ENCODE data around the gene SMG6.
A peak's percentile ranks its signal among the peaks of the same experiment; 100 is the strongest.

SMG6 gene

DNA sequence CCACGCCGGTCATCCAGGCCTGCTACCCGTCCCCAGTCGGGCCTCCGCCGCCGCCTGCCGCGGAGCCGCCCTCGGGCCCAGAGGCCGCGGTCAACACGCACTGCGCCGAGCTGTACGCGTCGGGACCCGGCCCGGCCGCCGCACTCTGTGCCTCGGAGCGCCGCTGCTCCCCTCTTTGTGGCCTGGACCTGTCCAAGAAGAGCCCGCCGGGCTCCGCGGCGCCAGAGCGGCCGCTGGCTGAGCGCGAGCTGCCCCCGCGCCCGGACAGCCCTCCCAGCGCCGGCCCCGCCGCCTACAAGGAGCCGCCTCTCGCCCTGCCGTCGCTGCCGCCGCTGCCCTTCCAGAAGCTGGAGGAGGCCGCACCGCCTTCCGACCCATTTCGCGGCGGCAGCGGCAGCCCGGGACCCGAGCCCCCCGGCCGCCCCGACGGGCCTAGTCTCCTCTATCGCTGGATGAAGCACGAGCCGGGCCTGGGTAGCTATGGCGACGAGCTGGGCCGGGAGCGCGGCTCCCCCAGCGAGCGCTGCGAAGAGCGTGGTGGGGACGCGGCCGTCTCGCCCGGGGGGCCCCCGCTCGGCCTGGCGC lies 246.3 kb downstream of the SMG6 start:
- H3K27ac ChIP-seq (ENCODE audit: low read depth, low read length, poor library complexity, severe bottlenecking), result no peak overlapping the region
- no peaks in the 10 kb centered on the region for H3K9me3 ChIP-seq (ENCODE audit: low read length)
- no peaks in the 10 kb centered on the region for H3K9me2 ChIP-seq (ENCODE audit: low read depth, low read length)
- H3K4me3 ChIP-seq (ENCODE audit: low read depth, low read length, poor library complexity, severe bottlenecking), result no peak overlapping the region
- H3F3A ChIP-seq (ENCODE audit: insufficient read depth, low read length), result no peaks in the 10 kb centered on the region
- no peak overlapping the region for H3K9ac ChIP-seq (ENCODE audit: low read length)
- no peak overlapping the region for H2AFZ ChIP-seq (ENCODE audit: low read length)
- H3K4me1 ChIP-seq (ENCODE audit: insufficient read depth, low read length, severe bottlenecking), result peaks cover 45% of the 10 kb centered on the region
- H3K36me3 ChIP-seq (ENCODE audit: insufficient read depth, low read length), result peaks cover 4% of the 10 kb centered on the region; the same call in 1 of the 2 replicates
- no peaks in the 10 kb centered on the region for H3K79me2 ChIP-seq (ENCODE audit: insufficient read depth, low read length)
- no peaks in the 10 kb centered on the region for H3K27me3 ChIP-seq (ENCODE audit: insufficient read depth, low read length)
- no peak overlapping the region for H3K4me2 ChIP-seq (ENCODE audit: low read length)
- TF ChIP-seq, protein P1, sequence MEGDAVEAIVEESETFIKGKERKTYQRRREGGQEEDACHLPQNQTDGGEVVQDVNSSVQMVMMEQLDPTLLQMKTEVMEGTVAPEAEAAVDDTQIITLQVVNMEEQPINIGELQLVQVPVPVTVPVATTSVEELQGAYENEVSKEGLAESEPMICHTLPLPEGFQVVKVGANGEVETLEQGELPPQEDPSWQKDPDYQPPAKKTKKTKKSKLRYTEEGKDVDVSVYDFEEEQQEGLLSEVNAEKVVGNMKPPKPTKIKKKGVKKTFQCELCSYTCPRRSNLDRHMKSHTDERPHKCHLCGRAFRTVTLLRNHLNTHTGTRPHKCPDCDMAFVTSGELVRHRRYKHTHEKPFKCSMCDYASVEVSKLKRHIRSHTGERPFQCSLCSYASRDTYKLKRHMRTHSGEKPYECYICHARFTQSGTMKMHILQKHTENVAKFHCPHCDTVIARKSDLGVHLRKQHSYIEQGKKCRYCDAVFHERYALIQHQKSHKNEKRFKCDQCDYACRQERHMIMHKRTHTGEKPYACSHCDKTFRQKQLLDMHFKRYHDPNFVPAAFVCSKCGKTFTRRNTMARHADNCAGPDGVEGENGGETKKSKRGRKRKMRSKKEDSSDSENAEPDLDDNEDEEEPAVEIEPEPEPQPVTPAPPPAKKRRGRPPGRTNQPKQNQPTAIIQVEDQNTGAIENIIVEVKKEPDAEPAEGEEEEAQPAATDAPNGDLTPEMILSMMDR (IDR thresholded peaks at IDR 0.05; ENCODE audit: low read length), result no peak
- no peak for TF ChIP-seq EZH2 (IDR thresholded peaks at IDR 0.05; ENCODE audit: borderline replicate concordance, low read length)
- no peaks in the 10 kb centered on the region for H4K20me1 ChIP-seq (ENCODE audit: insufficient read depth, low read length)

DNA sequence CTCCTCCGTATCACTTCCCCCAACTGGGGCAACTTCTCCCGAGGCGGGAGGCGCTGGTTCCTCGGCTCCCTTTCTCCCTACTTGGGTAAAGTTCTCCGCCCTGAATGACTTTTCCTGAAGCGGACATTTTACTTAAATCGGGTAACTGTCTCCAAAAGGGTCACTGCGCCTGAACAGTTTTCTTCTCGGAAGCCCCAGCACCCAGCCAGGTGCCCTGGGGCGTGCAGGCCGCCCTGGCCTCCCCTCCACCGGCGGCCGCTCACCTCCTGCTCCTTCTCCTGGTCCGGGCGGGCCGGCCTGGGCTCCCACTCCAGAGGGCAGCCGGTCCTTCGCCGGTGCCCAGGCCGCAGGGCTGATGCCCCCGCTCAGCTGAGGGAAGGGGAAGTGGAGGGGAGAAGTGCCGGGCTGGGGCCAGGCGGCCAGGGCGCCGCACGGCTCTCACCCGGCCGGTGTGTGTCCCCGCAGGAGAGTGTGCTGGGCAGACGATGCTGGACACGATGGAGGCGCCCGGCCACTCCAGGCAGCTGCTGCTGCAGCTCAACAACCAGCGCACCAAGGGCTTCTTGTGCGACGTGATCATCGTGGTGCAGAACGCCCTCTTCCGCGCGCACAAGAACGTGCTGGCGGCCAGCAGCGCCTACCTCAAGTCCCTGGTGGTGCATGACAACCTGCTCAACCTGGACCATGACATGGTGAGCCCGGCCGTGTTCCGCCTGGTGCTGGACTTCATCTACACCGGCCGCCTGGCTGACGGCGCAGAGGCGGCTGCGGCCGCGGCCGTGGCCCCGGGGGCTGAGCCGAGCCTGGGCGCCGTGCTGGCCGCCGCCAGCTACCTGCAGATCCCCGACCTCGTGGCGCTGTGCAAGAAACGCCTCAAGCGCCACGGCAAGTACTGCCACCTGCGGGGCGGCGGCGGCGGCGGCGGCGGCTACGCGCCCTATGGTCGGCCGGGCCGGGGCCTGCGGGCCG lies 247.1 kb downstream of the SMG6 start:
- Histone ChIP-seq H3K36me3 (ENCODE audit: insufficient read depth, low read length) (peaks cover 3% of the 10 kb centered on the region; the same call in 1 of the 2 replicates), H3F3A (ENCODE audit: insufficient read depth, low read length) (no peaks in the 10 kb centered on the region), H3K4me1 (ENCODE audit: insufficient read depth, low read length, severe bottlenecking) (peaks cover 45% of the 10 kb centered on the region), H3K9ac (ENCODE audit: low read length) (no peak overlapping the region; the same call in 1 of the 2 replicates), H3K4me3 (ENCODE audit: low read depth, low read length, poor library complexity, severe bottlenecking) (peak overlapping the region; percentile 41), H3K9me2 (ENCODE audit: low read depth, low read length) (no peaks in the 10 kb centered on the region), H3K79me2 (ENCODE audit: insufficient read depth, low read length) (no peaks in the 10 kb centered on the region), H4K20me1 (ENCODE audit: insufficient read depth, low read length) (no peaks in the 10 kb centered on the region), H3K4me2 (ENCODE audit: low read length) (peak overlapping the region; percentile 57), H3K9me3 (ENCODE audit: low read length) (no peaks in the 10 kb centered on the region), H3K27ac (ENCODE audit: low read depth, low read length, poor library complexity, severe bottlenecking) (no peak overlapping the region), H2AFZ (ENCODE audit: low read length) (no peak overlapping the region), H3K27me3 (ENCODE audit: insufficient read depth, low read length) (no peaks in the 10 kb centered on the region)
- TF ChIP-seq, protein P1 (IDR thresholded peaks at IDR 0.05; ENCODE audit: low read length), result no peak; the same call in 1 of the 2 replicates
- no peak for TF ChIP-seq EZH2 (IDR thresholded peaks at IDR 0.05; ENCODE audit: borderline replicate concordance, low read length)

DNA sequence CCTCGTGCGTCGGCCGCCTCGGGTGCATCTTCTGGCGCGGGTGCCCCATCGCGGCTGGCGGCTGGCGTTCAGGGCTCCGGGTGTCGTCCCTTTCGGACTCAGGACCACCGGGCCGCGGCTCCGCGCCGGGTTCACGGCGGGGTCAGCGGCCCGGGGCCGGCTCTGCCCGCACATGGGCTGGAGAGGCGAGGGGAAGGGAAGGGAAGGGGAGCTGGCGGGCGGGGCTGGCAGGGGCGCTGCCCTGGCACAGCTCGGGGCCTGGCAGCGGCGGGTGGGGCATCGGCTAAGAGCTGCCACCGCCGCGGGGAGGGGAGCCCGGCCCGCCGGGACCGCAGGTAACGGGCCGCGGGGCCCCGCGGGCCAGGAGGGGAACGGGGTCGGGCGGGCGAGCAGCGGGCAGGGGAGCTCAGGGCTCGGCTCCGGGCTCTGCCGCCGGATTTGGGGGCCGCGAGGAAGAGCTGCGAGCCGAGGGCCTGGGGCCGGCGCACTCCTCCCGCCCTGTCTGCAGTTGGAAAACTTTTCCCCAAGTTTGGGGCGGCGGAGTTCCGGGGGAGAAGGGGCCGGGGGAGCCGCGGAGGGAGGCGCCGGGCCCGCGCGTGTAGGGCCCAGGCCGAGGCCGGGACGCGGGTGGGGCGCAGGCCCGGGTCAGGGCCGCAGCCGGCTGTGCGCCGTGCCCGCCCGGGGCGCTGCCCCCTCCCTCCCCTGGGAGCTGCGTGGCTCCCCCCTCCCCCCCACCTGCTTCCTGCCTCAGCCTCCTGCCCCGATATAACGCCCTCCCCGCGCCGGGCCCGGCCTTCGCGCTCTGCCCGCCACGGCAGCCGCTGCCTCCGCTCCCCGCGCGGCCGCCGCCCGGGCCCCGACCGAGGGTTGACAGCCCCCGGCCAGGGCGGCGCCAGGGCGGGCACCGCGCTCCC lies 248.0 kb downstream of the SMG6 start:
- no peak for TF ChIP-seq EZH2 (IDR thresholded peaks at IDR 0.05; ENCODE audit: borderline replicate concordance, low read length)
- TF ChIP-seq, protein P1 (IDR thresholded peaks at IDR 0.05; ENCODE audit: low read length), result no peak
- Histone ChIP-seq H3K79me2 (ENCODE audit: insufficient read depth, low read length) (no peaks in the 10 kb centered on the region), H3F3A (ENCODE audit: insufficient read depth, low read length) (no peaks in the 10 kb centered on the region), H3K9me3 (ENCODE audit: low read length) (no peaks in the 10 kb centered on the region), H3K4me2 (ENCODE audit: low read length) (peak overlapping the region; percentile 77), H2AFZ (ENCODE audit: low read length) (no peak overlapping the region), H3K9ac (ENCODE audit: low read length) (peak overlapping the region; percentile 34; the same call in 1 of the 2 replicates), H4K20me1 (ENCODE audit: insufficient read depth, low read length) (no peaks in the 10 kb centered on the region), H3K27ac (ENCODE audit: low read depth, low read length, poor library complexity, severe bottlenecking) (no peak overlapping the region), H3K9me2 (ENCODE audit: low read depth, low read length) (no peaks in the 10 kb centered on the region), H3K4me1 (ENCODE audit: insufficient read depth, low read length, severe bottlenecking) (peaks cover 51% of the 10 kb centered on the region), H3K4me3 (ENCODE audit: low read depth, low read length, poor library complexity, severe bottlenecking) (peak overlapping the region; percentile 67), H3K36me3 (ENCODE audit: insufficient read depth, low read length) (no peaks in the 10 kb centered on the region; the same call in 1 of the 2 replicates), H3K27me3 (ENCODE audit: insufficient read depth, low read length) (no peaks in the 10 kb centered on the region)

All from OCI-LY1 (cell line).